HEK293T (cell line): ENCODE data around the gene SFT2D2.

Experiments used
- FOXA1 ChIP-seq: fragments of 450-650 bp; IDR thresholded peaks from 2 replicates; pipeline ENCODE4 v1.6.1; 2016; ENCODE audit warnings: mild to moderate bottlenecking
- FOXM1 ChIP-seq: fragments of 450-650 bp; IDR thresholded peaks from 2 replicates; pipeline ENCODE4 v1.6.1; 2017; ENCODE audit warnings: mild to moderate bottlenecking, borderline replicate concordance
- PKNOX1 ChIP-seq: fragments of 450-650 bp; IDR thresholded peaks from 2 replicates; pipeline ENCODE4 v1.6.1; 2016
- SP1 ChIP-seq: fragments of 450-650 bp; IDR thresholded peaks from 2 replicates; pipeline ENCODE4 v1.6.1; 2017
- TARDBP ChIP-seq: fragments of 450-650 bp; IDR thresholded peaks from 2 replicates; pipeline ENCODE4 v1.6.1; 2016

GRCh38 chr1:168288311-168289052 is 62.7 kb downstream of the SFT2D2 start:
- no peak for TF ChIP-seq SP1
- no peak for TF ChIP-seq FOXA1
- TF ChIP-seq FOXM1: no peak
- TF ChIP-seq TARDBP: no peak
- no peak for TF ChIP-seq PKNOX1
